Measurements from ENCODE around the gene TMEM115. TPM values are rescaled to one million over a fixed set of nuclear protein-coding genes. Genes with fewer than 3 reads are reported as not detected.

The TMEM115 gene
- total RNA-seq, 1 donor from 2014 or later = 17.8 TPM

- no peak for DNase-seq (ENCODE audit: low spot score)
- Mint-ChIP-seq H3K36me3 (ENCODE audit: low read depth) (peaks cover 36% of the 10 kb centered on the region), H3K27me3 (ENCODE audit: low read depth) (no peaks in the 10 kb centered on the region), H3K27ac (no peak overlapping the region), H3K4me3 (ENCODE audit: low read depth) (peak overlapping the region; percentile 21), H3K4me1 (ENCODE audit: low read depth) (peaks cover 39% of the 10 kb centered on the region), H3K9me3 (no peaks in the 10 kb centered on the region)
- intact Hi-C loops (cut with micrococcal nuclease) = loop anchor here (10.0 kb wide), 2 partner anchors 1029 to 1319 kb away; partner anchors contain the start of genes MANF and TEX264
Observed at GRCh38 chr3:50355829-50356552, 3.3 kb downstream of the TMEM115 start.

- Mint-ChIP-seq H3K9me3 (no peaks in the 10 kb centered on the region), H3K4me3 (ENCODE audit: low read depth) (no peak overlapping the region), H3K27me3 (ENCODE audit: low read depth) (no peaks in the 10 kb centered on the region), H3K27ac (no peak overlapping the region), H3K4me1 (ENCODE audit: low read depth) (peaks cover 42% of the 10 kb centered on the region), H3K36me3 (ENCODE audit: low read depth) (peaks cover 44% of the 10 kb centered on the region)
- DNase-seq (ENCODE audit: low spot score) = no peak
- intact Hi-C loops (cut with micrococcal nuclease) = loop anchor here (5.0 to 10.0 kb wide), 4 partner anchors 212 to 1320 kb away; partner anchors contain the start of genes C3orf18, HEMK1, MANF and MAPKAPK3
Observed at GRCh38 chr3:50354850-50355249, 4.5 kb downstream of the TMEM115 start.

GRCh38 chr3:50354186-50354764 is 5.0 kb downstream of the TMEM115 start:
- Mint-ChIP-seq H3K27ac (no peak overlapping the region), H3K4me1 (ENCODE audit: low read depth) (peaks cover 42% of the 10 kb centered on the region), H3K27me3 (ENCODE audit: low read depth) (no peaks in the 10 kb centered on the region), H3K4me3 (ENCODE audit: low read depth) (no peak overlapping the region), H3K9me3 (no peaks in the 10 kb centered on the region), H3K36me3 (ENCODE audit: low read depth) (peaks cover 45% of the 10 kb centered on the region)
- no peak for DNase-seq (ENCODE audit: low spot score)
- intact Hi-C loops (cut with micrococcal nuclease) = loop anchor here (5.0 to 10.0 kb wide), 4 partner anchors 213 to 1321 kb away; partner anchors contain the start of genes C3orf18, HEMK1, MANF and MAPKAPK3

- DNase-seq (ENCODE audit: low spot score) = no peak
- H3K4me1 Mint-ChIP-seq (ENCODE audit: low read depth) = peaks cover 44% of the 10 kb centered on the region
- H3K36me3 Mint-ChIP-seq (ENCODE audit: low read depth) = peaks cover 54% of the 10 kb centered on the region
- H3K4me3 Mint-ChIP-seq (ENCODE audit: low read depth) = no peak overlapping the region
- no peaks in the 10 kb centered on the region for H3K27me3 Mint-ChIP-seq (ENCODE audit: low read depth)
- intact Hi-C loops (cut with micrococcal nuclease) = loop anchor here (5.0 to 10.0 kb wide), 4 partner anchors 214 to 1321 kb away; partner anchors contain the start of genes C3orf18, HEMK1, MANF and MAPKAPK3
- H3K27ac Mint-ChIP-seq = no peak overlapping the region
- H3K9me3 Mint-ChIP-seq = no peaks in the 10 kb centered on the region
Observed at GRCh38 chr3:50353245-50354004, 5.9 kb downstream of the TMEM115 start.

- intact Hi-C loops (cut with micrococcal nuclease) = loop anchor here (5.0 to 10.0 kb wide), 4 partner anchors 215 to 1322 kb away; partner anchors contain the start of genes C3orf18, HEMK1, MANF and MAPKAPK3
- Mint-ChIP-seq H3K4me3 (ENCODE audit: low read depth) (no peak overlapping the region), H3K36me3 (ENCODE audit: low read depth) (peaks cover 55% of the 10 kb centered on the region), H3K27me3 (ENCODE audit: low read depth) (no peaks in the 10 kb centered on the region), H3K4me1 (ENCODE audit: low read depth) (peaks cover 41% of the 10 kb centered on the region), H3K27ac (no peak overlapping the region), H3K9me3 (no peaks in the 10 kb centered on the region)
- no peak for DNase-seq (ENCODE audit: low spot score)
Observed at GRCh38 chr3:50352781-50353180, 6.5 kb downstream of the TMEM115 start.

GRCh38 chr3:50351323-50351697 is 8.0 kb downstream of the TMEM115 start:
- intact Hi-C loops (cut with micrococcal nuclease) = loop anchor here (1.0 to 10.0 kb wide), 7 partner anchors 8 to 1323 kb away; partner anchors contain the start of genes C3orf18, HEMK1, HYAL3 and MANF
- peak overlapping the region; percentile 91 for H3K4me3 Mint-ChIP-seq (ENCODE audit: low read depth)
- peaks cover 34% of the 10 kb centered on the region for H3K4me1 Mint-ChIP-seq (ENCODE audit: low read depth)
- H3K27ac Mint-ChIP-seq = peak overlapping the region; percentile 96
- no peaks in the 10 kb centered on the region for H3K9me3 Mint-ChIP-seq
- H3K36me3 Mint-ChIP-seq (ENCODE audit: low read depth) = peaks cover 51% of the 10 kb centered on the region
- DNase-seq (ENCODE audit: low spot score) = no peak
- no peaks in the 10 kb centered on the region for H3K27me3 Mint-ChIP-seq (ENCODE audit: low read depth)

- Mint-ChIP-seq H3K36me3 (ENCODE audit: low read depth) (peaks cover 50% of the 10 kb centered on the region), H3K9me3 (no peaks in the 10 kb centered on the region), H3K4me3 (ENCODE audit: low read depth) (peak within 1 kb of the TSS; percentile 91), H3K27ac (peak within 1 kb of the TSS; percentile 96), H3K4me1 (ENCODE audit: low read depth) (peaks cover 36% of the 10 kb centered on the region), H3K27me3 (ENCODE audit: low read depth) (no peaks in the 10 kb centered on the region)
- peak; percentile 99 for DNase-seq (ENCODE audit: low spot score)
- intact Hi-C loops (cut with micrococcal nuclease) = loop anchor here (1.0 to 10.0 kb wide), 8 partner anchors 9 to 1324 kb away; partner anchors contain the start of genes C3orf18, HEMK1, HYAL3 and MANF
Observed at GRCh38 chr3:50350527-50351322, 8.6 kb downstream of the TMEM115 start, which contains the start of the genes CYB561D2 and NPRL2. TSS of gene CYB561D2 (plus strand) at chr3:50350862. CDS start at chr3:50351434, 572 bp downstream. TSS of gene NPRL2 (minus strand) at chr3:50350775. CDS start at chr3:50350652, 123 bp downstream.

GRCh38 chr3:50350213-50350526 is 9.2 kb downstream of the TMEM115 start:
- no peaks in the 10 kb centered on the region for H3K9me3 Mint-ChIP-seq
- no peak for DNase-seq (ENCODE audit: low spot score)
- H3K4me3 Mint-ChIP-seq (ENCODE audit: low read depth) = peak overlapping the region; percentile 91
- no peaks in the 10 kb centered on the region for H3K27me3 Mint-ChIP-seq (ENCODE audit: low read depth)
- H3K36me3 Mint-ChIP-seq (ENCODE audit: low read depth) = peaks cover 50% of the 10 kb centered on the region
- H3K4me1 Mint-ChIP-seq (ENCODE audit: low read depth) = peaks cover 36% of the 10 kb centered on the region
- H3K27ac Mint-ChIP-seq = peak overlapping the region; percentile 96
- intact Hi-C loops (cut with micrococcal nuclease) = loop anchor here (1.0 to 10.0 kb wide), 7 partner anchors 12 to 1325 kb away; partner anchors contain the start of genes C3orf18, HEMK1, HYAL3 and MANF

GRCh38 chr3:50347187-50347813 is 12.0 kb downstream of the TMEM115 start:
- intact Hi-C loops (cut with micrococcal nuclease) = loop anchor here (2.0 kb wide), 1 partner anchor 194 kb away; no protein-coding TSS in a partner anchor
- Mint-ChIP-seq H3K9me3 (no peaks in the 10 kb centered on the region), H3K36me3 (ENCODE audit: low read depth) (peaks cover 36% of the 10 kb centered on the region), H3K4me1 (ENCODE audit: low read depth) (peaks cover 35% of the 10 kb centered on the region), H3K27me3 (ENCODE audit: low read depth) (no peaks in the 10 kb centered on the region), H3K4me3 (ENCODE audit: low read depth) (no peak overlapping the region), H3K27ac (no peak overlapping the region)
- peak; percentile 76 for DNase-seq (ENCODE audit: low spot score)

GRCh38 chr3:50345586-50346234 is 13.6 kb downstream of the TMEM115 start, which contains the start of gene ZMYND10:
TSS of gene ZMYND10 (minus strand) at chr3:50345732. CDS start at chr3:50345579, 153 bp downstream.
- DNase-seq (ENCODE audit: low spot score) = peak; percentile 79
- peak within 1 kb of the TSS; percentile 76 for H3K4me3 Mint-ChIP-seq (ENCODE audit: low read depth)
- peak within 1 kb of the TSS; percentile 60 for H3K27ac Mint-ChIP-seq
- peaks cover 30% of the 10 kb centered on the region for H3K4me1 Mint-ChIP-seq (ENCODE audit: low read depth)
- H3K36me3 Mint-ChIP-seq (ENCODE audit: low read depth) = peaks cover 29% of the 10 kb centered on the region
- intact Hi-C loops (cut with micrococcal nuclease) = loop anchor here (2.0 kb wide), 1 partner anchor 195 kb away; no protein-coding TSS in a partner anchor
- no peaks in the 10 kb centered on the region for H3K27me3 Mint-ChIP-seq (ENCODE audit: low read depth)
- no peaks in the 10 kb centered on the region for H3K9me3 Mint-ChIP-seq

GRCh38 chr3:50345008-50345407 is 14.3 kb downstream of the TMEM115 start:
- no peak for DNase-seq (ENCODE audit: low spot score)
- Mint-ChIP-seq H3K36me3 (ENCODE audit: low read depth) (peaks cover 26% of the 10 kb centered on the region), H3K4me1 (ENCODE audit: low read depth) (peaks cover 27% of the 10 kb centered on the region), H3K27me3 (ENCODE audit: low read depth) (no peaks in the 10 kb centered on the region), H3K27ac (no peak overlapping the region), H3K4me3 (ENCODE audit: low read depth) (no peak overlapping the region), H3K9me3 (no peaks in the 10 kb centered on the region)
- intact Hi-C loops (cut with micrococcal nuclease) = no loop called here
